DND-41 (cell line): ENCODE measurements around the gene DSTN.

Source experiments
- ATAC-seq: fragments of 200-7000 bp; cut with Tn5 transposase; 3 replicates; pipeline ENCODE4 v1.9.1; 2021; ENCODE audit warnings: low read depth; ENCODE audit not compliant: insufficient read depth
- DNase-seq: peaks from one replicate; pipeline ENCODE4 v3.0.0-alpha.2; 2020
- H2AFZ ChIP-seq: 2 replicates; pipeline ENCODE4 v1.6.0; 2012; ENCODE audit warnings: low read depth, low read length
- H3K27ac ChIP-seq: 2 replicates; pipeline ENCODE4 v1.5.1; 2012; ENCODE audit warnings: low read length, inconsistent platforms
- H3K27me3 ChIP-seq: fragments of 200-600 bp; sonication (generic); 2 replicates; pipeline ENCODE4 v1.6.0; 2012; ENCODE audit warnings: low read length, mild to moderate bottlenecking, inconsistent platforms; ENCODE audit not compliant: insufficient read depth, poor library complexity
- H3K36me3 ChIP-seq: 2 replicates; pipeline ENCODE4 v1.5.1; 2012; ENCODE audit warnings: low read length, inconsistent platforms; ENCODE audit not compliant: insufficient read depth
- H3K4me1 ChIP-seq: 2 replicates; pipeline ENCODE4 v1.5.1; 2012; ENCODE audit warnings: mild to moderate bottlenecking, low read length; ENCODE audit not compliant: insufficient read depth
- H3K4me2 ChIP-seq: 2 replicates; pipeline ENCODE4 v1.6.0; 2012; ENCODE audit warnings: mild to moderate bottlenecking, moderate library complexity, low read length, inconsistent platforms; ENCODE audit not compliant: insufficient read depth
- H3K4me3 ChIP-seq, 2 experiments: fragments of 200-600 bp in 1 of 2; shearing (Covaris generic) in 1 of 2; 2 replicates each; pipeline ENCODE4 v1.5.1; 2012 to 2016; ENCODE audit warnings: inconsistent platforms in 2 of 2, low read length in 2 of 2, mild to moderate bottlenecking in 2 of 2, low read depth in 1 of 2, moderate library complexity in 1 of 2
- H3K79me2 ChIP-seq: 2 replicates; pipeline ENCODE4 v1.6.0; 2012; ENCODE audit warnings: low read length, inconsistent platforms; ENCODE audit not compliant: insufficient read depth
- H3K9ac ChIP-seq: 2 replicates; pipeline ENCODE4 v1.6.0; 2012; ENCODE audit warnings: low read depth, mild to moderate bottlenecking, inconsistent platforms, low read length, moderate library complexity
- H3K9me3 ChIP-seq: 2 replicates; pipeline ENCODE4 v1.5.1; 2012; ENCODE audit warnings: low read length, moderate library complexity, mild to moderate bottlenecking, inconsistent platforms; ENCODE audit not compliant: insufficient read depth, severe bottlenecking
- H4K20me1 ChIP-seq: 2 replicates; pipeline ENCODE4 v1.6.0; 2012; ENCODE audit warnings: low read length; ENCODE audit not compliant: insufficient read depth
- EZH2 ChIP-seq: IDR thresholded peaks from 3 replicates; pipeline ENCODE4 v1.6.1; 2012; ENCODE audit warnings: borderline replicate concordance, low read depth, mild to moderate bottlenecking, moderate library complexity, low read length, inconsistent platforms; ENCODE audit not compliant: severe bottlenecking
- TF ChIP-seq, protein P1 (sequence below): IDR thresholded peaks from 2 replicates; pipeline ENCODE4 v1.5.1; 2012; ENCODE audit warnings: borderline replicate concordance, low read length, moderate library complexity, mild to moderate bottlenecking; ENCODE audit not compliant: poor library complexity, severe bottlenecking; ENCODE audit errors: extremely low read depth

The DSTN gene

DNA sequence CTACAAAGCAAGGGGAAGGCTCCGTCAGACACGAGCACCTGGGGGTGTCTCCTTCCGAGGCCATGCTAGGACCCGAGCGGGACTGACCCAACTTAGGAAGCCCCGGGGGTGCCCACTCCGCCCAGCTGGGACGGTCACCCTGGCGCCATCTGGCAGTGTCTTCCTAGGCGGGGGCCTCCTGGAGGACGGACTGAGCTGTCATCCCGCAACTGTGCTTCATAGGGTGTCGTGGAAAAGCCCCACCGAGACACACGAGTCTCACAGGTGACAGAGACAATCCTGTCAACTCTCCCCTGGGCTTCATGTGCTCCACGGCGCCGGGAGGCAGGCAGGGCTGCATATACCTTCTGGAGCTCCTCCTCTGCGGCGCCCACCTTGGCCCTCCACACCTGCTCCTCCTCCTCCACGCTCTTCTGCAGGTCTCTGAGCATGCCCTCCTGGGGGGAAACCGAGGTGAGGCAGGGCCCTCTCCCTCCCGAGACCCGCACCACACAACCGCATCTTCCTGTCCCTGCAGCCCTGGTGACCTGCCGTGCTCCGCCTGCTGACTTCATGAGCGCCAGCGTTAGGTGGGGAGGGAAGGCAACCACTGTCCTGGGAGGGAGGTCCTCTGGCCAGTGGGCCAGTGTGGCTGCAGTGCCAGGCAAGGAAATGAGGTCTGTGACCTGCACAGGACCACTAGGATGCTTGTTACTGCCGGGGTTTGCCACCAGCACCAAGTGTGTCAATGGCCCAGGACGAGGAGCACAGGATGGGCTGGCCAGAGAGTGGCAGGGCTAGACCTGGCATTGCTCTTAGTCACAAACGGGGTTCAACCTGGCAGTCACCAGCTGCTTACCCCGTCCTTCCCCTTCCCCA is 50.7 kb downstream of the DSTN start:
- Histone ChIP-seq H3K4me2 (no peak overlapping the region), H3K4me3 (no peak overlapping the region), H3K27ac (no peak overlapping the region), H3K4me1 (no peaks in the 10 kb centered on the region), H3K27me3 (no peaks in the 10 kb centered on the region), H4K20me1 (peaks cover 12% of the 10 kb centered on the region; the same call in 1 of the 2 replicates), H3K9ac (no peak overlapping the region), H3K9me3 (no peaks in the 10 kb centered on the region), H3K79me2 (no peaks in the 10 kb centered on the region), H3K36me3 (peaks cover 97% of the 10 kb centered on the region), H2AFZ (no peak overlapping the region)
- ATAC-seq (no peak), DNase-seq (no peak)
- TF ChIP-seq EZH2: no peak
- TF ChIP-seq, protein P1, sequence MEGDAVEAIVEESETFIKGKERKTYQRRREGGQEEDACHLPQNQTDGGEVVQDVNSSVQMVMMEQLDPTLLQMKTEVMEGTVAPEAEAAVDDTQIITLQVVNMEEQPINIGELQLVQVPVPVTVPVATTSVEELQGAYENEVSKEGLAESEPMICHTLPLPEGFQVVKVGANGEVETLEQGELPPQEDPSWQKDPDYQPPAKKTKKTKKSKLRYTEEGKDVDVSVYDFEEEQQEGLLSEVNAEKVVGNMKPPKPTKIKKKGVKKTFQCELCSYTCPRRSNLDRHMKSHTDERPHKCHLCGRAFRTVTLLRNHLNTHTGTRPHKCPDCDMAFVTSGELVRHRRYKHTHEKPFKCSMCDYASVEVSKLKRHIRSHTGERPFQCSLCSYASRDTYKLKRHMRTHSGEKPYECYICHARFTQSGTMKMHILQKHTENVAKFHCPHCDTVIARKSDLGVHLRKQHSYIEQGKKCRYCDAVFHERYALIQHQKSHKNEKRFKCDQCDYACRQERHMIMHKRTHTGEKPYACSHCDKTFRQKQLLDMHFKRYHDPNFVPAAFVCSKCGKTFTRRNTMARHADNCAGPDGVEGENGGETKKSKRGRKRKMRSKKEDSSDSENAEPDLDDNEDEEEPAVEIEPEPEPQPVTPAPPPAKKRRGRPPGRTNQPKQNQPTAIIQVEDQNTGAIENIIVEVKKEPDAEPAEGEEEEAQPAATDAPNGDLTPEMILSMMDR: no peak

DNA sequence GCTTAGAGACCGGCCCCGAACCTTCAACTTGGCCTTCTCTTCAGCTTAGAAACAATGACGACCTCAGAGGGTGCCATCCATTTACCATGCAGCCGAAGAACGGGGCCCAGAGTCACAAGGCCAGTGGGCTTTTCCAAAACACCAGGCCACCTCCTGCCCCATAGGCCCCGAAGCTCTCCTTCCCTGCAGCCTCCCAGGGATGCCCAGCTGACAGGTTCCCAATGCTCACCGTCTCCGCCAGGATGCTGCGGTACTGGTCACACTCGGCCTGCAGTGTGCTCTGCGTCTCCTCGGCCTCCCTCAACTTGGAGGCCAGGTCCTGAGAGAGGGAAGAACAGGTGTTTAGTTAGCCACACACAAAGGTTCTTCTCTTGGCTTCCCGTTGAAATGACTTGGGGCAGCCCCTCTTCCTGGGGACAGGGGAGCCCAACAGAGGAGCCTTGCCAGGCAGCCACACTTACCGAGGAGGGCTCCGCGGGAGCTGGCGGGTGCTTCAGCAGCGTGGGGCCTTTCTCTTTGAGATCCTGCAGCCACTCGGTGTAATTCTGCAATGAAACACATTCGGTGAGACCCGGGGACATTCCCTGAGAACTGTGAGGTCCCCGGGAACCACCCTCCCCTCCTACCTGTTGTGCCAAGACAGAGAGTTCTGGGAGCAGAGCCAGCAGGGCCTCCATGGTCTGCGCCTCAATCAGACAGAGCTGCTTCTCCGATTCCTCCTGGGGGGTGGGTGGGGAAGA is 51.5 kb downstream of the DSTN start:
- H3K79me2 ChIP-seq: no peaks in the 10 kb centered on the region
- H3K9me3 ChIP-seq: no peaks in the 10 kb centered on the region
- no peak overlapping the region for H3K4me2 ChIP-seq
- H4K20me1 ChIP-seq: peaks cover 18% of the 10 kb centered on the region; the same call in 1 of the 2 replicates
- H3K27ac ChIP-seq: no peak overlapping the region
- no peak for DNase-seq
- no peak overlapping the region for H3K4me3 ChIP-seq
- H2AFZ ChIP-seq: no peak overlapping the region
- H3K4me1 ChIP-seq: no peaks in the 10 kb centered on the region
- H3K27me3 ChIP-seq: no peaks in the 10 kb centered on the region
- peaks cover 97% of the 10 kb centered on the region for H3K36me3 ChIP-seq
- no peak for ATAC-seq
- TF ChIP-seq, protein P1: no peak
- TF ChIP-seq EZH2: no peak
- H3K9ac ChIP-seq: no peak overlapping the region

DNA sequence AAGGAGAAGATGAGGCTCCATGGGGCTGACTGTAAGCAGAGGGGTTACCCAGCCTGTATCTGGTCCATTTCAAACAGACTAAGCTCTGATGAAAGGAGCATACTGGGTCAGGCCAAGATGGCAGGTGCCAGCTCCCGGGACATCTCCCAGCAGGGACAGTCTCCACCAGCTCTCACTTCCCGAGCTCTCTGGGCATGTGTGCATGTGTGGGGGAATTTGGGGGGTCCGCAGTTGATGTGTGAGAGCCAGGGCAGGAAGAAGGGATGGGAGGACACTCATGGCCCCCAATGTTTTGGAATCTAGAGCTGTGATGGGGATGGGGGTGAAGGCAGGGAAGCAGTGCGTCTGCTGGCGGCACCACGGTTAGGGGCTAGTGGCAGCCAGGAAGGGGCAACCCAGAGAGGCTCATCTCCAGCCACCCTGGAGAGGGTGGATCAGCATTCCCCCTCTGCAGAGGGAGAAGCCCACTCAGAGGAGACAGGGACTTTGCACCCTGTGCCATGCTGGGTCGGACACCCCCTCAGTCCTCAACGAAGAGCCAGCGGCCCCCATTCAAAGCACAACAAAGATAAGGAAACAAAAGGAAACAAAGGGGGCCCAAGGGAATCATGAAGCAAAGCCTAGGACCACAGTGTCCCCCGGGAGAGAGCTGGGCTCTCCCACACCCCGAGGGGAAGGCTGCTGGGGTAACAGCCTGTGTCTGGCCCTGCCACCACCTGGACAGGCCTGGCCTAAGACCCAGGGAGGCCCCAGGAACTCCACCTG is 52.4 kb downstream of the DSTN start:
- Histone ChIP-seq H3K4me3 (no peak overlapping the region), H3K27ac (no peak overlapping the region), H3K27me3 (no peaks in the 10 kb centered on the region), H3K9me3 (no peaks in the 10 kb centered on the region), H3K4me2 (no peak overlapping the region), H2AFZ (no peak overlapping the region), H3K9ac (no peak overlapping the region), H3K36me3 (peaks cover 97% of the 10 kb centered on the region), H3K79me2 (no peaks in the 10 kb centered on the region), H3K4me1 (no peaks in the 10 kb centered on the region), H4K20me1 (peaks cover 20% of the 10 kb centered on the region; the same call in 1 of the 2 replicates)
- ATAC-seq: no peak
- DNase-seq: no peak
- TF ChIP-seq, protein P1: no peak
- no peak for TF ChIP-seq EZH2
